Stimulated activated CD4-positive, alpha-beta T cell treated with anti-CD3 and anti-CD28 coated beads, Interleukin-12 subunit alpha, Interleukin-12 subunit beta, amount 100 ng/mL, for 4 hours (primary cell): ENCODE measurements around the gene ZC3H14.
A peak's percentile ranks its signal among the peaks of the same experiment; 100 is the strongest.

Source experiments
- DNase-seq: peaks from one replicate; pipeline ENCODE4 v3.0.0-alpha.2; 2020

The ZC3H14 gene

DNA sequence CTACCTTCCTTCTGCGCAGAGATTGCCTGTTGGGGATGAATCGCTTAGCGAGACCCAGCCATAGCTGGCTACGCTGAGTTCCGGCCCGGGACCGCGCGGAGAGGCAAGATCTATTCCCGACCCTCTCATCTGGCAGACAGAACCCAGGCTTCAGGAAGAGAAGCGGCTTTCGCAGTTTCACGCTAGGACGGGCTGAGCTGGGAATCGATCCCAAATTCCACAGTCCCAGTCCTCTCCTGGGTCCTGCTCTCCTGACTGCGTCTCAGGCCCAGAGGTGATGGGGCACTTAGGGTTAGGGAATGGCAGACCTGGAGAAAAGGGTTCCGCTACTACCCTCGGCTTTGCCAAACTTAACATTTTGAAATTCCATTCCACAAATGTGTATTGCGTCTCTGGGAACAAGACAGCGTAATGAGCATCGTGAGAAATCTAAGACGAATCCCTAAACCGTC lies 10.8 kb upstream of the ZC3H14 start:
- no peak for DNase-seq

DNA sequence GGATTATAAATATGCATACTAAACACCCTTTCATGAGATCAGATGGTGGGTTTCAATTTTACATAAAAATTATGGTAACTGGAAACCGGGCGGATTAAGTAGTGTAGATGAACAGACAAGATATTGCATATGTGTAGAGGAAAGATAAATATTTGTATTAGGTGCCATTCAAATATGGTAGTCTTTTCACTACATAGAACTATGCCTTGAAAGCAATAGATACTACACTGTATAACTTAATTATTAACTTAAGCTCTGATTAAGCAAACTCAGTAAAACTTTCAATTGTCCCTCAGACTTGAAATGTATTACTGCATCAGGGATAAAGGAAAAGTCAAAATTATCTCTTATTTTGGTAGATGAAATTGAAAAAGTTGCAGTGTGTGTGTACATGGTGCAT lies 10.0 kb upstream of the ZC3H14 start:
- DNase-seq: no peak

DNA sequence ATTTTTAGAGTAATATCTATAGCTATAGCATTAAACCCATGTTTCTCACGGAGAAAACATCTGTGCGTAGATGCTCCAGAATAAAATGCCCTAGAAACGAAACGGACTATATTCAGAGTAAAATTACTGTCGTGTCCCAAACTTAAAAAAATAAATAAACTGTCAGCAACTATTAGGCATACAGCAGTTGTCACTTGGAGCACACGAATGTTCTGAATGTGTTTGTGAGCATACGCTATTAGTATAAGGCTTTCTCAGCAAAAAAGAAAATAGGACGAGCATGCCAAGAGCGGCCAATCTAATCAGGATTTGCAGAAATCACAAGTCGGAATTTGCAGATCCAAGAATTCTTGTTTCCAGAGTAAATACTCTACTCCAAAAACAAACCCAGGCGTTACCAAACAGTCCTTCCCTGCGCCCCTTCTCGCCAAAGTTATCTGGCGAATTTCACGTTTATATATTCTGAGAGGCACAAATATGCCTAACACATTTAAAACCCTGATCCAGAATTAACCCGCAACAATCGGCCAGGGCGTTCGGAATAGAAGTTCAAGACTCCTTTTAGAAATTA lies 8.9 kb upstream of the ZC3H14 start:
- no peak for DNase-seq

DNA sequence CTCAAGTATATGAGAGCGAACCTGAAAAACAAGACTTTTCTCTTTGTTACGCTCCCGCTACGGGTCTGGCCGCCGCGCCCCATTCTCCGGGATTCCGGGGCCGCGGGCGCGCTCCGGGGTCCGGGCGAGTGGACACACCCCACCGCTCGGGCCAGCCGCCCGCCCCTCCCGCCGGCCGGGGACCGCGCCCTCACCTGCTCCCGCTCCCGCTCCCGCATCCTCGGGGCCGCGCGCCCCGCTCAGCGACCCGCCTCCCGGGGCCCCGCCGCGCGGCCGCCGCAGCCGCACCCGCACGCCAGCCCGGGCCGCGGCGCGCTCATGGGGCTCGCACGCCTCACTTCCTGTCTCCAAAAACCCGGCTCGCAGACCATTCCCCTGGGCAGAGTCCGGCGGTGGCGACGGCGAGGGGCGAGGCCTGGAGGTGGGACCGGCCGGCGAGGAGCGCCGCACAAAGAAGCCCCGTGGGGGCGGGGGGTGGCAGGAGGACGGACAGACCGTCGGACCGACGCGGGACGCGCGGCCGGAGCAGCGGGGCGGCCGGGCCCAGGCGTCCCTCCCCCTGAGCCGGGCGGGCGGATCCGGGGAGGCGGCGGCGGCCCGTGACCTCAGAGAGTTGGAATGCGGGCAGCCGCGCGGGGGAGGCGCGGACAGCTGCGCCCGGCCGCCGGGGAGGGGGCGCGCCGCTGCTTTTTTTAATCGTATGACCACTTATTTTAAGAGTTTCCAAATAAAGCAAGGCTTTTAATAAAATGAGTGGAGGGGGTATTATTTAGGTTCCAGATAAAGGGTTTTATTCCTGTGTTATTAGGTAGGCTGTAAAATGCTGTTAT lies 8.2 kb upstream of the ZC3H14 start, which contains the start of gene PTPN21:
TSS of gene PTPN21 (minus strand) at position 551 of the 830 bp plus-strand sequence. CDS start 4,590 bp downstream, outside the sequence.
- peak; percentile 15 for DNase-seq

DNA sequence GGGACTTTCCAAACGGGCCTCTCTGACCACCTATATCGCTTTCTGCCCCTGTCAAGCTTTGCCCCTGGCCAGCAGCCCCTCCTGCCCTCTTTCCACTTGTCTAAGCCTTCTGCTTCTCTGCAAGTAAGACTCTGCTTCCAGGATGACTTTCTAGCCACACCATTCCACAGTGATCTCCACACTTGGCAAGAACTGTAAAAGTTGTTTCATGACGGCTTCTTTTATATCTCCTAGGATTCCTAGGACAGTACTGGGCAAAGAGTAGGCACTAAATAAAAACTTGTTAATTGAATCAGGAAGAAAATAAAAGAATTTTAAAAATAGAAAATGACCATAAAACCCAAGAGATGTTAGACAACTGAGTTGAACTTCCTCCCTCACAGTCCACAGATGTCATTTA lies 6.3 kb upstream of the ZC3H14 start:
- DNase-seq: no peak

DNA sequence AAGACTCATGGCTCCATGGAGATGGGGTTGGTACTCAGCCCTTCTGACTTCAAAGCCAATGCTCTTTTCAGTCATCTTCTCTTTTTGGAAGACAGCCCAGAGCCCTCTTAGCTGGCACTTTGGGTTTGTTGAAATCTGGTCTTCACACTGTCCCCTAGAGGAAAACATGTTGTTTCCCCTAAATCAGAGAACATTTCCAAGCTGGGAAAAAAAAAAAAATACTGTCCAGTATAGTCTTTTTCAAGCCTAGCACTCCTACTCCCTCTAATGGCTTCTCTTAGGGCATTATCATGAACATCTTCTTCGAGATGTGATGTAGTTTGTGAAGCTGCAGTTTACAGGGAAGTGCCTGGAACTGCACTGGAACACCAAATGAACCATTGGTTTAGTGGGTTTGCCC lies 3.0 kb upstream of the ZC3H14 start:
- no peak for DNase-seq

DNA sequence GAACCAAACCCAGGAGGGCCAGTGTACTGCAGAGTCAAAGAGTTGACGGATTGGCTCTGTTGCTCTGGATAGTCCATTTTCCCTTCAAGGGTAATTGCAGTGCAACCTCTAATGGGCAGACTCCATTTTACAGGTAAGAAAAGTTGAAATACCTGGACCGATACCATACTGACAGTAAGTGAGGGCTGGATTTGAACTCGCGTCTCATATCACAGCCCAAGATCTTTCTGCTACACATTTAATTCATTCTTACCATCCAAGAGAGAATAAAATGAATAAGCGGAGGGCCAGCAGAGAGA lies 356 bp upstream of the ZC3H14 start:
- DNase-seq: no peak

DNA sequence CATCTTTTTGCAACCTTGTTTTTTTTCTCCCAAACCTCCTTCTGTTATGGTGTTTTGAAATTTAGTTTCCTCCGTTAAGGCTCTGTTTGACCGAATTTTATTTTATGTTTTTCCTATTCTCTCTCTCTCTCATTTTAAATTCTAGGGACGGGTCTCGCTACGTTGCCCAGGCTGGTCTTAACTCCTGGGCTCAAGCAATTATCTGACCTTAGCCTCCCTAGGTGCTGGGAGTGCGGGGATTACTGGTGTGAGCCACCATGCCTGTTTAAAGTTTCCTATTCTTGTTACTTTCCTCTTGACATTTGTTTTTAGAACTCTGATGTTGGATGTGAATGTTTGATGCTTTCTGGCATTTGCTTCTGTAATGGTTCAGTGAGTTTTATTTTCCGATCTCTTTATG lies 1.0 kb downstream of the ZC3H14 start:
- DNase-seq: no peak

DNA sequence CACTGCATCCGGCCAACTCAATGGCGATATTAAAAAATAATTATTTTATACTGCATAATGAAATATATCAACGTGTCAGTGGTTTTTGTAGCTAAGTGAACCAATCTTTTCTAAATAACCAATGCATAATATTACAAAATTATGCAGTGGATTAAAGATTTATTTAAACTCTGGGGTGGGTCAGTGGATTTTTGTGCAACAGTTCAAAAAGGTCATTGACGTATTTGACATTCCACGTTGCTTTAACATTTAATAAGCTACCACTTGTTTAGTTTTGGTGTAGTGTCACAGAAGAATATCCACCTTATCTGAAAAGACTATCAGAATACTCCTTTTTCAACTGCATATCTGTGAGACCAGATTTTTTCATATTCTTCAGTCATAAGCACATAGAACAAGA lies 2.6 kb downstream of the ZC3H14 start:
- no peak for DNase-seq

DNA sequence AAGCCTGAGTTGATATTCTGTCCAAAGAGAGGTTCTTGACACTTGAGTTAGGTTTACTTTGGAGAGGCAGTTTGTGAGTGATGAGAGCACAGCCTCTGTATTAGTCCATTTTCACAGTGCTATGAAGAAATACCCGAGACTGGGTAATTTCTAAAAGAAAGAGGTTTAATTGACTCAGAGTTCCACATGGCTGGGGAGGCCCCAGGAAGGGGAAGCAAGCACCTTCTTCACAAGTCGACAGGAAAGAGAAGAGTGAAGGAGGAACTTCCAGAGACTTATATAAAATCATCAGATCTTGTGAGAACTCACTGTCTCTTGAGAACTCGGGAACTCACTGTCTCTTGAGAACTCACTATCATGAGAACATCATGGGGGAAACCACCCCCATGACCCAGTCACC lies 5.4 kb downstream of the ZC3H14 start:
- DNase-seq: no peak

DNA sequence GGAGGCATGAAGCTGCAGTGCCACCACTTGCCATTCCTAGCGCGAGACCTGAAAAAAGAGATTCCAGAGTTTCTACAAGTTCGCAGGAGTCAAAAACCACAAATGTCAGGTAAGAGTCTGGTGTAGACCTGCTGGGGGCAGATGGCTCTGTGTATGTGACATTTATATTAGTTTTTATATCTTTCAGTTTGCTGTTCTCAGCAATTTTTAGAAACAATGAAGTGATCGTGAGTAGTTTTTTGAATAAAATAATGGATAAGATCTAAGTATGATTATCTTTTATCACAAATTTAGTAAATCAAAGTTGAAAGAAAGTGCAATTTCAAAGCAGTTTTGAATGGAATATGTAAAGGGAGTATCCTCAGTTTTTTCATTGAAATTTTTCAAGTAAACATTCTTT lies 9.3 kb downstream of the ZC3H14 start:
- DNase-seq: no peak

DNA sequence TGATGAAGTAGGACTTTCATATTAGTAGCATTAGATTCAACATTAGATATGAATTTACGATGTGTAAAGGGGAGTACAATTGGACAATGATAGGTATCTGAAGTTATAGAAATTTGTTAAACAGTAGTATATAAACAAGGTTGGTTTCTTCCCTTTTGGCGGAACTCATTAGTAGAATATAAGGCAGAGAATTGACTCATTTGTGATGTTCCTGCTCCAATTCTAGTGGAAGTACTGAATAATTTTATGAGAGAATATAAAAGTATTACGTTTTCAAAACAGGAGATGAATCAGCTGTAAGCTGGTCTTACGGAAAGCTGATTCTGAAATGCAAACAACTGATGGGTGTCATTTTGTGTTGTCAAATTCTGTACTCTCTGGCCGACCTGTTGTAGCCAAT lies 13.4 kb downstream of the ZC3H14 start:
- DNase-seq: no peak

DNA sequence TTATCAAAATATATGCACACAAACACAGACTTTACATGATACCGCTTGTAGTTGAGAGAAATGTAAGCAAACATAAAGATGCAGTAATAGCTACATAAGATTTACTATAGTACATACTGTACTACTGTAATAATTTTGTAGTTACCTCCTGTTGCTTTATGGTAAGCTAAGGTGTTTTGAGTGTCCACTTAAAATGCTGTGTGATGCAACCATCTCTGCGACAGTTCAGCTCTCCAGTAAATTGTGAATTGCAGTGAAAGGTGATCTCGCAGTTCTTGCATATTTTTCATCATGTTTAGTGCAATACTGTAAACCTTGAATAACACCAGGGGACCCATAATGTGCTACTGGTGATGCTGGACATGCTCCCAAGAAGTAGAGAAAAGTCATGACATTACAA lies 21.6 kb downstream of the ZC3H14 start:
- no peak for DNase-seq

DNA sequence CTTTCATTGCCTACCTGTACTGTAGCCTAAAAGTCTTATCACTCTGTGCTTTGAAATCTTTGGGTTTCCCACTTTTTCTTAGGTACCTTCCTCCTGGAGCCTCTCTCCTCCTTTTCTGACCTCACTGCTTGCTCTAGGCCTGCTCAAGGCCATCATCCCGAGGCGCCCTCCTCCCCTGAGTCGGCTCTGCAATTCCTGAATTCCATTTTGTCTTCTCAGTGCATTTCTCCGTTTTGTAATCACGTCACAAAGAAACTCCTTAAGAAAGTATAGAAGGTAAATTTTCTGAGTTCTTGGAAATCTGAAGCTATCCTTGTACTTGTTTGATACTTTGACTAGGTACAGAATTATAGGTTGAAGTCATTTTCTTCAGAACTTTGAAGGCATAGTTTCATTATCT lies 25.2 kb downstream of the ZC3H14 start:
- DNase-seq: no peak

DNA sequence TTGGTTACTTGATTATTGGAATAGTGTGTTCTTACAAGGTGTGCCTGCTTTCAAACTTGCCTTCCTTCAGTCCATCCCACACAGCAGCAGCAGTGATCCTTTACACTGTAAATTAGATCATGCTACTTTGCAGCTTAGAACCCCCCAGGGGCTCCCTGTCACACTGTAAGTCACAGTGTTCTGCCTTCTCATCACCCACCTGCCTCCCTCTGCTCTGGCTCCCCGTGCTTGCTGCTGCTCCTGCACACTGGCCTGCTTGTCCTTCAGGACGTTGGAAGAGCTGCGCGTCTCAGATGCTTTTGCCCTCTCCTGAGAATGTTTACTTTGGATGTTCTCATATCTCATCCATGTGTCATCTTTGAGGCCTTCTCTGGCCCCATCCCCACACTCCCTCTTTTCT lies 27.3 kb downstream of the ZC3H14 start:
- no peak for DNase-seq

DNA sequence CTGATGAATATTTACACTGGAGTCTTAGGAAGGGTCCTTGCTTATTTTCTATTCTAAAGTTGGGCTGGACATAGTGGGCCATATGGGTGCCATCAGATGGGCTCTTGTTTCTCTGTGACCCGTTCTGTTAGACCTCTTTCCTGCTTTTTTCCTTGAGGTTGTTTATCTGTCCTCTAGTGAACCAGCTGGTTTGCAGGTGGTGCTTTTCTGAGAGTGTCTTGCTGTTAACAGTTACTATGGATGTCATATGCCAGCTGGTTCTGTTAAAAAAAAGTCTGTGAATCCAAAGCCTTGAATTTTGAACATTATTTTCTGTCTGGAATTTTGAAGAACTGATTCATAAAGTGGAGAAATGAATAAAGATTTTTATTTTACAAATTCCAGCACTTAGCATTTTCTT lies 29.2 kb downstream of the ZC3H14 start:
- no peak for DNase-seq

DNA sequence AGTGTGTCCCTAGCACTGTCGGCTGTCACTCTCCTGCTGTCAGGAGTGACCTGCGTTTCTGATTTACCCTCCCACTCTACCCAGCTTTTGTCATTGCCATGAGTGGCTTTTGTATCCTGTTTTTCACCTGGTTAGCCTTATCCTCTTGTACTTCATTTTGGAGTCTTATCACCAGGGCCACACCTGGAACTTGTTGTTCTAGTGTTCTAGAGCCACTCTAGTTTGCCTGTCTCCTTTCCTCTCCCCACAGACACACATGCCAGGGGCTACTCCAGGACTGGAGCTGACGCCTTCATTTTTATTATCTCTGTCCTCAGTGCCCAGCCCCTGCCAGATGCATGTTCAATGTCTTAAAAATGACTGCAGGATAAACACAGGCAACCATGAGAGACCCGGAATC lies 34.2 kb downstream of the ZC3H14 start:
- no peak for DNase-seq

DNA sequence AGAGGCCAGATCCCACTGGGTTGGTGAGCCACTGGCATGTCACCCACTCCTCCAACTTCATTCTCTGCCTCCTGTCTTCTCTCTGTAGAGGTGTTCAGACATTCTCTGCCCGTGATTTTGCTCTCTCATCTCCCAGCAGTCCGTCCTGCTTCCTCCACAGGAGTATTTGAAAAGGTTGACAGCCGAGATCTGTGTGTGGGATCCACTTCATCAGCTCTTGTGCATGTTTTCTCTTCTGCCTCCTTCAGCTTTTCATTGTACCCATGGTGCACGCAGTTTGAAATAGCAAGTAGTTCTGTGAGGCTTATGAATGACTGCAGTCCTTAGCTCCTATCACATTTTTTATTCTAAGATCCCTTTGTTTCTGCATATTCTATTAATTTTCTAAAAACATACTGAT lies 34.8 kb downstream of the ZC3H14 start:
- DNase-seq: no peak

DNA sequence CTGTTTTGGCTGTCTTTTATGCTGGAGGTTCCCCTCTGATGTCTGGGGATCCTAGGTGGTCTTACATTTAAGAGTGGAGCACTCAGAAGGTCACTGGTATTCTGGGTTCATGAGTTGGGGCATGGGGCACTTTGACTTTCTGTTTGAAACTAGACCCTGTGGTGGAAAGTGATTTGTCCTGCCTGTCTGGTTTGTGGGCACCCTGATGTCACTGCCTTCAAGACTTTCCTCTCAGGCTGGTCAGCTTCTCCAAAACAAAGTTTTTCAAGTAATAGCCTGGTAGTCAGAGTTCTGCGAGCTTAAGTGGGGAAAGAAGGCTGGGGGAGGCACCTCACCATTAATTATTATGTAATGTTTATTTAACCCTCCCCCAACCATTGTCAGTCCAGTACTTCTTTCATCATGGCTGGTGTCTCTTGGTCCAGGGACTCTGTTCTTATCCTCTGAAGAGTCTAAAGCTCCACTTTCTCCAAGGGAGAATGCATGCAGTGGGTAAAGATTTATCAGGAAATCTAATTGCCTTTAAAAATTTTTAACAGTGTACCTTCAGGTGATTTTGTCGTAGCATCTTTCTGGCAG lies 35.3 kb downstream of the ZC3H14 start:
- no peak for DNase-seq

DNA sequence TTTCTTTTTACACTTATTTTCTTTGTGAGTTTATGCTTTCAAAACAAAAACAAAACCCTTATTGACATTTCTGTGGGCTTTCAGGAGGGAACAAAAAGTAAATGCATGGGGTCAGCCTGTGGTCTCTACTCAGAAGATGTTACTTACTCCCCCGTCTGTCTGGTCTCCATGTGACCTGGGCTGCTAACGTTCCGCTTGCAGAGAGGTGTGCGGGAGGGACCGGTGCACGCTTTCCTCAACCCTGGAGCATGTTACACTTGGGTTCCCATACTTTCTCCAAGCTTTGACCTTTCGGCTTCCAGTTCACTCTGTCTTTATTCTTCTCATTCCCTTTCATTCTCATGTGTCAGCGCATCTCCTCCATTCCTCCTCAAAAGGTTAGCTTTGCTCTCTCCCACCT lies 36.5 kb downstream of the ZC3H14 start:
- DNase-seq: no peak

DNA sequence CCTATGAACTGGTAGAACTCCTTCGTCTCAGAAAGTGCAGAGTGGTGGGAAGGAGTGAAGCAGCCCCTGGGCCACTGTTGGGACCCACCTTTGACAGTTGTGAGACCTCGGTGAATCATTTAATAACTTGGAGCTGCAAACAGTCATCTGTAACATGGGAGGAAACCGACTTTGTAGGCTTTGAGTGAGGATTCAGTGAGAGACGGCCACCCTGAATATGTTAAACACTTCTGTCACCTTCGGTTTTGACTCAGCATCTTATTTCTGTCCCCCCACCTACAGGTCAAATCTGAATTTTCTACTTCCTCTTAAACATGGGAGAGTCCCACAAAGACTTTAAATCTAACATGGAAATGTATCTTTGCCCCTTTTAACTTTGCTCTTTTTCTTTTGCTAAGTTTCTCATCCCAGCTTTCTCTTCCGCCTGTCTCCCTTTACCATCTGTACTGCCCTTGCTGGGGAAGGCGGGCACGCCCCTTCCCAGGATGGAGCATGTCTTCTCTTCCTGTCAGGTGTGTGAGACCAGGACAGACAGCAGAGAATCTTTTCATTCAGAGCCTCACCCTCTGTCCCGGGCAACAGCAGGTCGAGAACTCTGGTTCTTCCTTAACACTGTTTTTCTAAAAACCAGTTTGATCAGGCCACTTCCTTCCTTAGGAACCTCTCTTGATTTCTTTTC lies 37.1 kb downstream of the ZC3H14 start:
- no peak for DNase-seq

DNA sequence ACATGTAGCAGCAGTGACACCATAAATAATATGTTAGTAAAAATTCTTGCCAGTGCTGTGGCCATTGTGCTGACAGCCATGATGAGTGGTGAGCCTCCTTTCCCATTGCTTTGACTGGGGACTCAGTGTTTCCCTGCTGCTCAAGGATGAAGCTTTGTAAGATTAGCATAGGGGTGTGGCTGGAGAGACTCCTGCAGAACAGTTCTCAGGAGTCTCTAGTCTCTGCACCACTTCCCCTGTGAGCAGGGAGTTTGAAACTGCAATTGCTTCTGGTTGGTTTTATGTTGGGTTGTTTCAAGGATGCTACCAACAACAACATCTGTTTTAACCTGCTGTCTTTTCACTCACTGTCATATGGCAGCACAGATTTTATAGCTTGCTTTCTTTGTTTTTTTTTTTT lies 41.4 kb downstream of the ZC3H14 start:
- no peak for DNase-seq

DNA sequence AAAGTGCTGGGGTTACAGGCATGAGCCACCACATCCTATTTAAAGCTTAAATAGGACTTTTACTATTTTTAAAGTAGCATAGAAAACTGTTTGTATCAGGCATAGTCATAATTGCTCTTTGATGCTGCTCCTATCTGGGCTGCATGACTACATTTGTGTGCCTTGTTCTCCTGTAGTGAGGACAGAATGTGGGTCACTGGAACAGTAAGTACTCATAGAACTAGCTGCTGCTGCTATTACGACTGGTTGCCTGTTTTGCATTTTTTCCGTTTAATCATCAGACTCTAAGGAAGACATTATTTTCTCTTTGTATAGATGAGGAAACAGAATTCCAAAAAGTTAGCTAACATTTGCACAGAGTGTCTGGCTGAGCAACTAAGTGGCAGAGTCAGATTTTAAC lies 42.8 kb downstream of the ZC3H14 start:
- no peak for DNase-seq

DNA sequence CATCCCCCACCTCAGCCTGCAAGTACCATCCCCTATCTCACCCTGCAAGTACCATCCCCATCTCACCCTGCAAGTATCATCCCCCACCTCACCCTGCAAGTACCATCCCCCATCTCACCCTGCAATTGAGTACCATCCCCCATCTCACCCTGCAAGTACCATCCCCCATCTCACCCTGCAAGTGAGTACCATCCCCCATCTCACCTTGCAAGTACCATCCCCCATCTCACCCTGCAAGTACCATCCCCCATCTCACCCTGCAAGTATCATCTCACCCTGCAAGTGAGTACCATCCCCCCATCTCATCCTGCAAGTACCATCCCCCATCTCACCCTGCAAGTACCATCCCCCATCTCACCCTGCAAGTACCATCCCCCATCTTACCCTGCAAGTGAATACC lies 45.0 kb downstream of the ZC3H14 start:
- no peak for DNase-seq
